NB4 (cell line): ENCODE results near the gene HK3.

ENCODE experiments used
- DNase-seq: peaks from one replicate; pipeline ENCODE4 v3.0.0; 2010; ENCODE audit warnings: low read depth
- H3K4me3 ChIP-seq: one replicate; pipeline ENCODE4 v1.5.1; 2011; ENCODE audit warnings: mild to moderate bottlenecking, low read depth, low read length, moderate library complexity
- CTCF ChIP-seq: IDR thresholded peaks from one replicate; pipeline ENCODE4 v1.5.1; 2012; ENCODE audit warnings: low read depth, low read length
- MAX ChIP-seq: IDR thresholded peaks from 2 replicates; pipeline ENCODE4 v1.6.1; 2011; ENCODE audit warnings: low read depth, low read length
- MYC ChIP-seq: IDR thresholded peaks from 2 replicates; pipeline ENCODE4 v1.6.1; 2011; ENCODE audit warnings: low read depth, low read length
- POLR2A ChIP-seq: IDR thresholded peaks from 2 replicates; pipeline ENCODE4 v1.6.1; 2011; ENCODE audit warnings: mild to moderate bottlenecking; ENCODE audit not compliant: insufficient read length; ENCODE audit errors: extremely low read depth

The HK3 gene

GRCh38 chr5:176878906-176879662 is 20.1 kb downstream of the HK3 start:
- DNase-seq, result no peak
- TF ChIP-seq CTCF (no peak), MYC (no peak), POLR2A (no peak), MAX (no peak)
- no peak overlapping the region for H3K4me3 ChIP-seq

- DNase-seq, result no peak
- TF ChIP-seq POLR2A (no peak), MAX (no peak), CTCF (no peak), MYC (no peak)
- no peak overlapping the region for H3K4me3 ChIP-seq
These were observed 20.7 kb downstream of the HK3 start for GRCh38 chr5:176878463-176878862.

- no peak overlapping the region for H3K4me3 ChIP-seq
- no peak for DNase-seq
- TF ChIP-seq MYC (no peak), CTCF (no peak), MAX (no peak), POLR2A (no peak)
These were observed 21.3 kb downstream of the HK3 start for GRCh38 chr5:176877793-176878331.

- no peak for DNase-seq
- TF ChIP-seq POLR2A, result no peak
- TF ChIP-seq CTCF, result no peak
- TF ChIP-seq MAX, result no peak
- no peak for TF ChIP-seq MYC
- H3K4me3 ChIP-seq, result no peak overlapping the region
These were observed 22.4 kb downstream of the HK3 start for GRCh38 chr5:176876506-176877431.

- H3K4me3 ChIP-seq, result no peak overlapping the region
- TF ChIP-seq MAX (no peak), POLR2A (no peak), MYC (no peak), CTCF (no peak)
- peak; percentile 83 for DNase-seq
These were observed 23.2 kb downstream of the HK3 start for GRCh38 chr5:176875783-176876505.
